HG03558 (cell line): ENCODE measurements around the gene NLRP13.
"Not testable (repeated sequence)": the region's sequence is repeated elsewhere in the genome, so short reads cannot be mapped to it uniquely, and the experiment has no call there.

Experiments
- ATAC-seq: cut with Tn5 transposase; IDR thresholded peaks from one replicate; pipeline ENCODE4 v1.9.1; 2021; ENCODE audit warnings: moderate number of reproducible peaks; ENCODE audit not compliant: unreplicated experiment; ENCODE audit errors: extremely low read depth

Gene NLRP13, protein sequence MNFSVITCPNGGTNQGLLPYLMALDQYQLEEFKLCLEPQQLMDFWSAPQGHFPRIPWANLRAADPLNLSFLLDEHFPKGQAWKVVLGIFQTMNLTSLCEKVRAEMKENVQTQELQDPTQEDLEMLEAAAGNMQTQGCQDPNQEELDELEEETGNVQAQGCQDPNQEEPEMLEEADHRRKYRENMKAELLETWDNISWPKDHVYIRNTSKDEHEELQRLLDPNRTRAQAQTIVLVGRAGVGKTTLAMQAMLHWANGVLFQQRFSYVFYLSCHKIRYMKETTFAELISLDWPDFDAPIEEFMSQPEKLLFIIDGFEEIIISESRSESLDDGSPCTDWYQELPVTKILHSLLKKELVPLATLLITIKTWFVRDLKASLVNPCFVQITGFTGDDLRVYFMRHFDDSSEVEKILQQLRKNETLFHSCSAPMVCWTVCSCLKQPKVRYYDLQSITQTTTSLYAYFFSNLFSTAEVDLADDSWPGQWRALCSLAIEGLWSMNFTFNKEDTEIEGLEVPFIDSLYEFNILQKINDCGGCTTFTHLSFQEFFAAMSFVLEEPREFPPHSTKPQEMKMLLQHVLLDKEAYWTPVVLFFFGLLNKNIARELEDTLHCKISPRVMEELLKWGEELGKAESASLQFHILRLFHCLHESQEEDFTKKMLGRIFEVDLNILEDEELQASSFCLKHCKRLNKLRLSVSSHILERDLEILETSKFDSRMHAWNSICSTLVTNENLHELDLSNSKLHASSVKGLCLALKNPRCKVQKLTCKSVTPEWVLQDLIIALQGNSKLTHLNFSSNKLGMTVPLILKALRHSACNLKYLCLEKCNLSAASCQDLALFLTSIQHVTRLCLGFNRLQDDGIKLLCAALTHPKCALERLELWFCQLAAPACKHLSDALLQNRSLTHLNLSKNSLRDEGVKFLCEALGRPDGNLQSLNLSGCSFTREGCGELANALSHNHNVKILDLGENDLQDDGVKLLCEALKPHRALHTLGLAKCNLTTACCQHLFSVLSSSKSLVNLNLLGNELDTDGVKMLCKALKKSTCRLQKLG

DNA sequence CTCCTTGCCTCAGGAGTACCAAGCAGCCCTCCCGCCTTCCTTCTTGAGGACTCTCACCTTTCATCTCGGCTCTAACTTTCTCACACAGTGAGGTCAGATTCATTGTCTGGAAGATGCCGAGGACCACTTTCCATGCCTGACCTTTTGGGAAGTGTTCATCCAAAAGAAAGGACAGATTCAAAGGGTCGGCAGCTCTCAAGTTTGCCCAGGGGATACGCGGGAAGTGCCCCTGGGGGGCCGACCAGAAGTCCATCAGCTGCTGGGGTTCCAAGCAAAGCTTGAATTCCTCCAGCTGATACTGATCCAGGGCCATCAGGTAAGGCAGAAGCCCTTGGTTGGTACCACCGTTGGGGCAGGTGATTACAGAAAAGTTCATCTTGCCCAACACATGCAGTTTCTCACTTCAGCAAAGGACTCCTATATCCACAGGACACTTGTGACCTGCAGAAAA is at the start of gene NLRP13:
TSS of gene NLRP13 (minus strand) at position 401 of the 451 bp plus-strand sequence. CDS start at position 376, 25 bp downstream.
- no peak for ATAC-seq

DNA sequence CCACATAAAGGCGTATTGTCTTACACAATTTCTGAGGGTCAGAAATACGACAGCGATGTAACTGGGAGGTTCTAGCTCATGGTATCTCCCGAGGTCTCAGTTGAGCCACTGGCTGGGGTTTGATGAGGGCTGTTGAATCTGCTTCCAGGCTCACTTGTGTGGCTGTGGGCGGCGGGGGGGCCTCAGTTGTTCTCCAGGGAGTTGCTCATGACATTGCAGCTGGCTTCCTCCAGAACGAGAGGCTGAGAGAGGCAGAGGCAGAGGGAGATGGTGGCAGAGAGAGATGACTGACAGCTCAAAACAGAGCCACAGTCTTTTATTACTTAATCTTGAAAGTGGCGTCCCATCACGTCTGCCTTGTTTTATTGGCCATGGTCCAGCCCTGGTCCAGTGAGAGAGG is 48.3 kb upstream of the NLRP13 start:
- no peak for ATAC-seq

DNA sequence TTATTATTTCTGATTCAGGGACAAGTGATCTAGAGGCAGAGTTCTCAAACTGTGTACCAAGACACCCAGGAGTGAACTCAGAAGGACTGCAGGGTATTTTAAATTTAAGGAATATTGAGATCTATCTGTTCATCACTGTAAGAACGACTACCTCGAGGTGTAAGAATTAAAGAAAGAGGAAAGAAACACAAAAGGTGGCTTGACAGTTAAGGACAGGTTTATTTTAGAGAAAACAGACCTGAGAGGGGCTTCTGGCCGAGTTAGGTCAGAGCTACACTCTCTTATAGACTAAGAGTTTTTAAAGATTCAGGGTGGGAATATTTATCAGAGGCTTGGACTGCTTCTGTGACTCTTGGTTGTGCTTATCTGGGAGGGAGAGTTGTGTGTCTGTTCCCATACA is 41.8 kb upstream of the NLRP13 start:
- no peak for ATAC-seq

DNA sequence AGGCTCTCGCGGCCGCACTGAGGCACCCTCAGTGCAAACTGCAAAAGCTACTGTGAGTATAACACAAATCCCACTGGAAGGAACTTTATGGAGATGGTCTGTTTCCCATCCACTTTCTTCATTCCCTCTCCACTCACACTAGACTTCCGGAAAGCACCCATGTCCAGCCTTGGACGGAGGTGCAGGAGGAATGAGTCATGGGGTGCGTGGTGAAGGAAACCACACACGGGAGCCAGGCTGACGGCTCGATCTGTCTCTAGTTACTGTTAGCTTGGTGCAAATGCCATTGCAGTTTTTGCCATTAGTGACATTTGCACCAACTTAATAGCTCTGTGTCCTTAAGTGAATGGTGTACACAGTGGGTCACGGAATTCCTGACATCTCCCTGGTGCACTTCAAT is 30.1 kb upstream of the NLRP13 start:
- no peak for ATAC-seq

DNA sequence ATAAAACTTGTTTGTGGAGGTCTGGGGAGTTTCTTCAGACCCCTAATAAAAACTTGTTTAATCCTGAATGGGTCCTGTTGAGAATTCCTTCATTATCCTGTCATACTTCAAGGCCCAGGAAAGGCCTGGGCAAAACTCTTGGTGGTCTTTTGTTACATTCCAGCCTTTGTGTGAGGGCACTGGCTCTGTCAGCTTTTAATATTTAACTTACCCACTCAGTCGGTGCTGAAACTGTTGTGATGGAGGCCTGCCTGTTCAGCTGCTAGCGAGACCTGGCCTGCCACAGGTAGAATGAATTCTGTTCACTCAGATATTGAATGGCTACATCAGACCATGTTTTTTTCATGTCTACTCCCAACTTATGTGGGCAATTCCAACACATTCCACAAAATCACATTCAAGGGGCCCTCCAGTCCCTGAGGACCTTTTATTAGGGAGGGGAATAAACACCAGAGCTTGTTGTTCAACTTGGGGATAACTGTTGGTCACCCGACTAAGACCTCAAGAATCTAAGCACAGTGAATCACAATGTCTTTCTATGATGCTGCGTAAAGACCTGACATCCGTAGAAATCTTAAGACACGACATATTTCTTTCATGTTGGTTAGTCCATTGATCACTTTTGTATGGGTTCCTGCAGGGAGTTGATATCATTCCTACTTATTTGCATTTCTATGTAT is 28.0 kb upstream of the NLRP13 start:
- no peak for ATAC-seq

DNA sequence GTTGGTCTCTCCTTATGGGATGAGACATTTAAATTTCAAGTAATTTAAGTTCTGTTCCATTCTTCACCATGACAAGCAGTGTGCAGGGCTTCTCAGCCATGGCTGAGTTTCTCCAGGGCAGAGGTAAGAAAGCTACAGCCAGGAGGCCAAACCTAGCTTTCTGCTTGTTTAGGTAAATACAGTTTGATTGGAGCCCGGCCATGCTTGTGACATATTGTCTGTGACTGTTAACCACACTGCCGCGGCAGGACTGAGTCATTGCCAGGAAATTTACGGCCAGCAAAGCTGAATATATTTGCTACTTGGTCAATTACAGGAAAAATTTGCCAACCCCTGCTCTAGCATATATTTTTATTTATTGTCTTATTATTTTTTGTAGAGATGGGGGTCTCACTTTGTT is 26.2 kb upstream of the NLRP13 start:
- no peak for ATAC-seq

DNA sequence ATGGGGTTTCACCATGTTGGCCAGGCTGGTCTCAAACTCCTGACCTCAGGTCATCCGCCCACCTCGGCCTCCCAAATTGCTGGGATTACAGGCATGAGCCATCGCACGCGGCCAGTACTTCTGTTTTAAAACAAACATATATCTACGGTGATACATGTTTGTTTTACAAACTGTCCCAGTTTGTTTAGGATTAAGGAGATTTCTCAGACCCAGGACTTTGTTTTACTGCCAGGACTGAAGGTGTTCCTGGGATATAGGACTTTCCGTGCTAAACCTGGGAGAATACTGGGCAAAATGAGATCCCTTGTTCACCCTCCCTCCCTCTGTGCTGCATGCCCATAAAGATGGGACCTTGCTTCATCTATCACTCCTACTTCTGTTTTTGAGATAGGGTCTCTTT is 24.3 kb upstream of the NLRP13 start:
- no peak for ATAC-seq

DNA sequence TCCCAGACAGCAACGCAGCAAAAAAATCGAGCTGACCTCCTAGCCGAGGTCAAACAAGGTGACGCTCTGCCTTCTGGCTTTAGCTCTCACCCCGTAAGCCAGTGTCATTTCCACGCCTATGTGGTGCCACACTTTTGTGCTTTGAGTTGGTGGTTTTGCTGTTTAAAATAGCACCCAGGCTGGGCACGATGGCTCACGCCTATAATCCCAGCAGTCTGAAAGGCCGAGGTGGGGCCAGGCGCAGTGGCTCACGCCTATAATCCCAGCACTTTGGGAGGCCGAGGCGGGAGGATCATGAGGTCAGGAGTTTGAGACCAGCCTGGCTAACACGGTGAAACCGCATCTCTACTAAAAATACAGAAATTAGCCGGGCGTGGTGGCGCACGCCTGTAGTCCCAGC is 18.4 kb upstream of the NLRP13 start:
- ATAC-seq, result not testable (repeated sequence)

DNA sequence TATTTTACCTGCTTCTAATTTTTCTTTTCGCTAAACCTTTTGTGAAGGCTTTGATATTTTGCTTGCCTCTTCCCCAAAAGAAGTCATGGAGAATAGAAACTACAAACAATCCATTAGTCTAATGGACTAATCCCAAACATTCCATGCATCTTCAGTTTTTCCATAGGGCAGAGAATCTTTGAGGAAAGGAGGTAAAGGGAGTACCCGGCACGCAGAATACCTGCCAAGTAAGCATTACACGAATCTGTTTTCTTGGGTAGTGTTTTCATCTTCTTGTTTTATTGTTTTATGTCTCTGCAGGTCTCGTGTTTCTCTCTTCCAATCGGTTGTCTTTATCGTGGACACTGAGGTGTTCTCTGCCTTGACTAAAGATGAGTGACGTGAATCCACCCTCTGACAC is 15.4 kb upstream of the NLRP13 start, which contains the start of gene NLRP8:
TSS of gene NLRP8 (plus strand) at position 301 of the 400 bp plus-strand sequence.
- ATAC-seq, result no peak

DNA sequence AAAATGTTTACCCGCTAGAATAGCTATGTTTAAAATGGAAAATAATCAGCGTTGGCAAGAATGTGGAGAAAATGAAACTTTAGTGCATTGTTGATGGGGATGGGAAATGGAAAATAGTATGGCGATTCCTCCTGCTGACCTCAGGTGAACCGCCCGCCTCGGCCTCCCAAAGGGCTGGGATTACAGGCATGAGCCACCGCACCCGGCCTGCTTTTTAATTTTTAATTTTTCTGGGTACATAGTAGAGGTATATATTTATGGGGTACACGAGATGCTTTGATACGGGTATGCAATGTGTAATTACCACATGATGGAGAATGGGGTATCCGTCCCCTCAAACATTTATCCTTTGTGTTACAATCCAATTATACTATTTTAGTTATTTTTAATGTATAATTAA is 8.2 kb upstream of the NLRP13 start:
- no peak for ATAC-seq

DNA sequence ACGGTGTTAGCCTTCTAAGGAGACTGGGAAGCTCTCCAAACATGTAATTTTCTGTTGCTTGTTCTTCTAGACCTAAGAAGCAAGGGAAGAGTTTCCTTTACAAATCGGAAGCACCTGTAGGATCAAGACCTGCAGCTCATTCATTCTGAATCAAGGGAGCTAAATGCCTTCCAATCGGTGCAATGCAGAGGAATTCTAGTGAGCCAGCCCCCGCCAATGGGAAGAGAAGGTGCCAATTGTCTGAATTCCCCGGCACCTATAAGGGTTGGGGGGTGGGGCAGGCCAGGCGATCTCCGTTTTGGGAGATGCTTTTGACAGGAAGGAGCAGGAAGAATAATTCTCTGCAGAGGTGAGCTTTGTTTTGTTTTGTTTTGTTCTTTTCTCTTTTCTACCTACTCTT is 7.1 kb upstream of the NLRP13 start:
- no peak for ATAC-seq

DNA sequence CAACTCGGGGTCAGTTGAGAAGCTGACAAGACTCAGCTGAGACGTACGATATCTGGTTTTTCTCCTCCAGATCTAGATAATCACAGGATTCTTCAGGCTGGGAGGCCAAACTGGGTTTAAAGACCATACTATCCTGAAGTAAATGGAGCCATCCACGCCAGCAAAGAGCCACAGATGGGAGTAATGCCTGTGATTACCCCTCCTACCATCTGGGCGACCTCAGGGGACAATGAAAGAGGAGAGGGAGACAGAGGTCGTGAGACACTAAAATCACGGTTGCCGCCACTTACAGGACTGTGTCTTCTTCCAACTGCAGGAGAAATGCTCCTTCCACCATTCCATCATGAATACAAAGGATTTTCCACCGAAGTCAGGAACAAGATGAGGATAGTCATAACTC is 3.1 kb upstream of the NLRP13 start:
- ATAC-seq, result no peak

DNA sequence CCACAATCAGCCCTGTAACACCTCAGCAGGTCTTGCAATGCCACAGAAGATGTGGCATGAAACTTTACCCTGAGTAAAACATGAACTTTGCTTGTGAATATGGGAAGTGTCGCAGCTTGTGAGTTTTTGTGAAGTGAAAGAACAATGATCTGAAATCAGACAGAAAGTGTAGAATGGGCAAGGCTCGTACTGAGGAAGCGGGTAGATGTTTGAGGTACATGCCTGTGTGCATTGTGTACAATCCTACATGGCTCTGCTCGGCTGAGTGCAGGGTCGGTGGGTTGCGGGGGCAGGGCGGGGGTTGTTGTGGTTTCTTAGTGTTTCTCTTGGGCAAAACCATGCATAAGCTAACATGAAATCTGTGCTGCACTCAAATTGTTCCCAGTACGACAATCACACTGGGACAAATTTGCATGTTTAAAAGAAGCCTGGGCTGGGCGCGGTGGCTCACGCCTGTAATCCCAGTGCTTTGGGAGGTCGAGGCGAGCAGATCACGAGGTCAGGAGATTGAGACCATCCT is 1.1 kb downstream of the NLRP13 start:
- no peak for ATAC-seq

DNA sequence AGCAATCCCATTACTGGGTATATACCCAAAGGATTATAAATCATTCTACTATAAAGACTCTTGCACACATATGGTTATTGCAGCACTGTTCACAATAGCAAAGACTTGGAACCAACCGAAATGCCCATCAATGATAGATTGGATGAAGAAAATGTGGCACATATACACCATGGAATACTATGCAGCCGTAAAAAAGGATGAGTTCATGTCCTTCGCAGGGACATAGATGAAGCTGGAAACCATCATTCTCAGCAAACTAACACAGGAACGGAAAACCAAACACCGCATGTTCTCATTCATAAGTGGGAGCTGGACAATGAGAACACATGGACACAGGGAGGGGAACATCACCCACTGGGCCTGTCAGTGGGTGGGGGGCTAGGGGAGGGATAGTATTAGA is 2.9 kb downstream of the NLRP13 start:
- not testable (repeated sequence) for ATAC-seq

DNA sequence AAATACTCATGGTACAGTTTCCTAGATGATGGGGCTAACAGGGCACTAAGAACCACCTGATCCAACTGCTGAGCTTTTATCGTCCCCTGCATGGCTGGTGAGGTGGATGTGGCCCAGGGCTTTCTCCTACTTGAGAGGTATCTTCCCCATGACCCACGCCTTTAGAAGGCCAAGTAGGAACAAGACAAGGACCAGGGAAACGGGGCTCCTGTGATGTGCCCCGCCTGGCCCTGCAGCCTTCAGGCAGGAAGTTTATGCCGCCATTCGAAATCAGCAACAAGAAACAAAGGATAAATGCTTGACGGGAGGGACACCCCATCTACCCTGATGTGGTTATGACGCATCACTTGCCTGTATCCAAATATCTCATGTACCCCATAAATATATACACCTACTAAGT is 4.1 kb downstream of the NLRP13 start:
- no peak for ATAC-seq

DNA sequence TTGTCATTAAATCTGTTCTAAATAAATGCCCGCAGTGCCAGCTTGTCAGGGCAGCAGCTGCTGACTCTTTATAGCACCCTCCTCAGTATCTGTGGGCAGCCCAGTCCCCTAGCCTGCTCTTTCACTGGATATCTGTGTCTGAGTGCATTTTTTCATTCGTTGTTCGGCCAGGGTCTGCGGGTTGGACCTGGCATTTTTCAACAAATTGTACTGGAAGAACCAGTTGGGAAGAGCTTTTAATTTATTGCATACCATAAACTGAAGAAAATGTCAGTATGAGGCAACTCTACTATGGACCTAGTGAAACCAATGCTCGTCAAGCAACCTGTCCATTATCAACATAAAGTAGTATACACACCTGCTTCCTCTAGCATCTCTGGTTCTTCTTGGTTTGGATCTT is 8.6 kb downstream of the NLRP13 start:
- no peak for ATAC-seq

DNA sequence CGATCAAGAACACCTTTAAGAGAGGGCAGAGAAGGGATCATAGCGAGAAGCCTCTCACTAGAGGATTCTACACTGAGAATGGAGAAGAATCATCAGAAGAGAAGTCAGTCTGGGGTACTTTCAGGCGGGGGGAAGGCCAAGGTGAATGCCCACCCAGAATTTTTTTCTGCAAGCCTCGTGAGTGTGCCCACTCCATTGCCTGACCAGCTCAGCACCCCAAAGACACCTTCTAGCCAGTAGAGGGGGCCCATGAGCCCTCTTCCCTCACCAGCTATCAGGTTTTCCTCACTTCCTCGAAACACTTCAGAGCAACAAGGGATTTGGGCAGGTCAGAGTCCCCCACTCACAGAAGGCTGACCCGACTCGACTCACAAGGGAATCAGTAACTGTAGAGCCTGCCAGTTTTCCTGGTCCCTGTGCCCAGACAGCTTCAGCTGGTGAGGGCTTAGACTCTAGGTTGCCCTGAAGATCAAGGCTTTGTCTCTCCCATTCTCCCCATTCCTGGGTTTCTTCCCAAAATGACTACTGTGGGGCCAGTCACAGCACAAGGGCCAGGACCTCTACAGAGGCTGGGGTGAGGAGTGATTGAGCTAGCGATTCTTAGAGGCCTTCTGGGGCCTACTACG is 18.4 kb downstream of the NLRP13 start:
- no peak for ATAC-seq

DNA sequence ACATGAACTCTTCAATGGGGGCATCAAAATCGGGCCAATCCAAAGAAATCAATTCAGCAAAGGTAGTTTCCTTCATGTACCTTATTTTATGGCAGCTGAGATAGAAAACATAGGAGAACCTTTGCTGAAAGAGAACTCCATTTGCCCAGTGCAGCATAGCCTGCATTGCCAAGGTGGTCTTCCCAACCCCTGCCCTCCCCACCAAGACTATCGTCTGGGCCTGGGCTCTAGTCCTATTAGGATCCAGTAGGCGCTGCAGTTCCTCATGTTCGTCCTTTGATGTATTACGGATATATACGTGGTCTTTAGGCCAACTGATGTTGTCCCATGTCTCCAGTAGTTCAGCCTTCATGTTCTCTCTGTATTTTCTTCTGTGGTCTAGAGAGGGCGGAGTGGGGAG is 19.2 kb downstream of the NLRP13 start:
- no peak for ATAC-seq

DNA sequence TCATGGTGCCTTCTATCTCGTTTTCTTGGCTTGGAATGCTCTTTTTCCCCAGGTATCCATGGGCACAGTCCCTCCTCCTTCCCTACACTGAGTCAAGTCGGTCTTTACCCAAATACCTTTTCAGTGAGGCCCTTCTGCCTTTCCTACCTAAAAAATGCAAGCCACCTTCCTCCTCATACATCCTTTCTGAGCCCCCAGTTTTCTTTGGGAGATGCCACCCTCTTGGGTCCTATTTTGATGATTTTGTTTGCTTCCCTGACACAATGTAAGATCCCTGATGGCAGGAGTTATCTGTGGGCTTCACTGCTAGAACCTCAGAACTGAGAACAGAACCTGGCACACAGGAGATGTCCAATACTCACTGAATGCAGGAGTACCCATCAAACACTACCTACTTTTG is 22.3 kb downstream of the NLRP13 start:
- no peak for ATAC-seq

DNA sequence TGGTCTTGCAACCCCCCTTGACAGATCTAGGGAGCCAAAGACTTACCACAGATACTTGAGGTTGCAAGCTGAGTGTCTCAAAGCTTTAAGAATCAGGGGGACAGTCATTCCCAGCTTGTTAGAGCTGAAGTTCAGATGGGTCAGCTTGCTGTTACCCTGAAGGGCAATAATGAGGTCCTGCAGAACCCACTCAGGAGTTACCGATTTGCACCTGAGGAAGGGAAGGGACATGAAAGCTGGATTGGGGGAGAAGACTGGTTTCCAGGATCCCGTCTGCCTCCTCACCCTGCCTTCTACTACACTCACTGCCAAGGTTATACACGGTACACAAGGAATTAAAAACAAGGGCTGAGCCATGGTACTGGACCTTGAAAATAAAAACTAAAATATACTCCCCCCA is 24.4 kb downstream of the NLRP13 start:
- no peak for ATAC-seq
